ENCODE results near the gene FAM187B. TPM values are rescaled to one million over a fixed set of nuclear protein-coding genes. Genes with fewer than 3 reads are reported as not detected.

Gene FAM187B
- total RNA-seq, 1 experiment from 2014 or later: not detected

DNA sequence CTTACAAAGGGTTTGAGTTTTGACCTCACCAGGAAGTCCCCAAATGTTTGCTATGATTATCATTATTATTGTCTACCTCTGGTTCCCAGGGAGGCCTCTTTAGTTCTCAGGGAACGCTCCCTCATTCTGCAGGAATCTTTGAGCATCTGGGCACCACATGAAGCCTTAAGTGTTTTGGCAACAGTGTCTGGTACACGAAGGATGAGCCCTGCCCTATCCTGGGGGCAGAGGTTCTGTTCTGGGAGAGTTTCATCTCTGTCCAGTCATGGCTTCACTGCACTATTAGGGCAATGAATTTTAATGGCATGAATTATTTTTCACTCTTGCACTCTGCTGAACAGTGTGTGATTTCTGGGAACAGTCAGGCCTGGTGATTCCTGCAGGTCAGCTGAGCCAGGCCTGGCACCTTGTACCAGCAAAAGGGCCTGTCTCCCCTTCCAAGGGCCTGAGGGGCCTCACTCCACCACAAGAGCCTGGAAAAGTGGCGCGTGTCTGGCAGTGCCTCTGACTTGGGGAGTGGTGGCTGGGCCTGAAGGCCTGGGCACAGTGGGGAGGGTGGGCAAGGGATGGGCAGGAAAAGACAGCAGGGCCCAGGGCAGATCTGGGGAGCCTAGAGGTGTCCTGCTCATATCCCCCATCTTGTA lies 4.6 kb downstream of the FAM187B start:
- Histone ChIP-seq H3K36me3 (ENCODE audit: control insufficient read depth in 1 of 2, insufficient read depth in 2 of 2, low read length in 2 of 2) (no peaks in the 10 kb centered on the region), H3K4me2 (ENCODE audit: low read length) (no peak overlapping the region), H3K9me3 (ENCODE audit: control insufficient read depth in 1 of 2, insufficient read depth in 1 of 2, low read depth in 1 of 2, low read length in 2 of 2) (peaks cover 3 to 4% of the 10 kb centered on the region in 2 experiments; a peak in 1 of 4 replicates), H3K27me3 (ENCODE audit: insufficient read depth, low read length) (no peaks in the 10 kb centered on the region), H3K4me3 (replicated peaks in 1 of 2; ENCODE audit: low read depth in 1 of 2, low read length in 2 of 2) (no peak overlapping the region), H3K4me1 (ENCODE audit: control insufficient read depth in 1 of 2, insufficient read depth in 2 of 2, low read length in 2 of 2) (peaks cover 6 to 10% of the 10 kb centered on the region in 2 experiments; a peak in 3 of 4 replicates), H3K79me2 (ENCODE audit: insufficient read depth, low read length) (no peaks in the 10 kb centered on the region), H3K27ac (ENCODE audit: low read depth, low read length) (no peak overlapping the region), H2AFZ (ENCODE audit: low read depth, low read length, poor library complexity, severe bottlenecking) (no peak overlapping the region), H3K9me2 (ENCODE audit: insufficient read depth) (no peaks in the 10 kb centered on the region), H4K20me1 (ENCODE audit: insufficient read depth) (no peaks in the 10 kb centered on the region), H3K9ac (ENCODE audit: low read length) (no peak overlapping the region)
- DNase-seq (ENCODE audit: low read depth, low spot score): no peak
- no peak for ATAC-seq
- no peak for TF ChIP-seq EZH2 (IDR thresholded peaks at IDR 0.05)
- no peak for TF ChIP-seq EZH2phosphoT487 (IDR thresholded peaks at IDR 0.05; ENCODE audit: borderline replicate concordance)
- TF ChIP-seq, protein P1, sequence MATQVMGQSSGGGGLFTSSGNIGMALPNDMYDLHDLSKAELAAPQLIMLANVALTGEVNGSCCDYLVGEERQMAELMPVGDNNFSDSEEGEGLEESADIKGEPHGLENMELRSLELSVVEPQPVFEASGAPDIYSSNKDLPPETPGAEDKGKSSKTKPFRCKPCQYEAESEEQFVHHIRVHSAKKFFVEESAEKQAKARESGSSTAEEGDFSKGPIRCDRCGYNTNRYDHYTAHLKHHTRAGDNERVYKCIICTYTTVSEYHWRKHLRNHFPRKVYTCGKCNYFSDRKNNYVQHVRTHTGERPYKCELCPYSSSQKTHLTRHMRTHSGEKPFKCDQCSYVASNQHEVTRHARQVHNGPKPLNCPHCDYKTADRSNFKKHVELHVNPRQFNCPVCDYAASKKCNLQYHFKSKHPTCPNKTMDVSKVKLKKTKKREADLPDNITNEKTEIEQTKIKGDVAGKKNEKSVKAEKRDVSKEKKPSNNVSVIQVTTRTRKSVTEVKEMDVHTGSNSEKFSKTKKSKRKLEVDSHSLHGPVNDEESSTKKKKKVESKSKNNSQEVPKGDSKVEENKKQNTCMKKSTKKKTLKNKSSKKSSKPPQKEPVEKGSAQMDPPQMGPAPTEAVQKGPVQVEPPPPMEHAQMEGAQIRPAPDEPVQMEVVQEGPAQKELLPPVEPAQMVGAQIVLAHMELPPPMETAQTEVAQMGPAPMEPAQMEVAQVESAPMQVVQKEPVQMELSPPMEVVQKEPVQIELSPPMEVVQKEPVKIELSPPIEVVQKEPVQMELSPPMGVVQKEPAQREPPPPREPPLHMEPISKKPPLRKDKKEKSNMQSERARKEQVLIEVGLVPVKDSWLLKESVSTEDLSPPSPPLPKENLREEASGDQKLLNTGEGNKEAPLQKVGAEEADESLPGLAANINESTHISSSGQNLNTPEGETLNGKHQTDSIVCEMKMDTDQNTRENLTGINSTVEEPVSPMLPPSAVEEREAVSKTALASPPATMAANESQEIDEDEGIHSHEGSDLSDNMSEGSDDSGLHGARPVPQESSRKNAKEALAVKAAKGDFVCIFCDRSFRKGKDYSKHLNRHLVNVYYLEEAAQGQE (IDR thresholded peaks at IDR 0.05; ENCODE audit: low read depth): no peak
- TF ChIP-seq FOSL1 (IDR thresholded peaks at IDR 0.05; ENCODE audit: low read depth): no peak
- no peak for TF ChIP-seq YY1 (IDR thresholded peaks at IDR 0.05; ENCODE audit: extremely low read depth, insufficient replicate concordance, low read depth, low read length)
- TF ChIP-seq, protein P2, sequence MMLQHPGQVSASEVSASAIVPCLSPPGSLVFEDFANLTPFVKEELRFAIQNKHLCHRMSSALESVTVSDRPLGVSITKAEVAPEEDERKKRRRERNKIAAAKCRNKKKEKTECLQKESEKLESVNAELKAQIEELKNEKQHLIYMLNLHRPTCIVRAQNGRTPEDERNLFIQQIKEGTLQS (IDR thresholded peaks at IDR 0.05): no peak
- TF ChIP-seq TCF7L2 (IDR thresholded peaks at IDR 0.05; ENCODE audit: borderline replicate concordance, extremely low read depth, insufficient read depth, insufficient read length): no peak
- no peak for TF ChIP-seq EGR1 (IDR thresholded peaks at IDR 0.05; ENCODE audit: low read depth)
- BruUV-seq (replicated peaks): no TSS peak
- intact Hi-C loops (cut with micrococcal nuclease): no loop called here
- ChIA-PET RAD21 (ENCODE audit: low non-redundant PET in 1 of 2, low total read pairs in 2 of 2, uncharacterized antibody in 2 of 2, unreplicated experiment in 2 of 2) (no interaction called here), CTCF (no interaction called here), POLR2A (no interaction called here)

All from HCT116 (cell line).